Activated T-helper 1 cell treated with Interleukin-2 at 50 U/mL for 16 hours (primary cell): ENCODE data around the gene ATP6V1C2.

Experiments used
- DNase-seq: peaks from one replicate; pipeline ENCODE4 v3.0.0-alpha.2; 2020; ENCODE audit warnings: low read depth

ATP6V1C2 gene

GRCh38 chr2:10733566-10733925 is 12.1 kb downstream of the ATP6V1C2 start:
- DNase-seq = no peak

GRCh38 chr2:10733980-10734379 is 12.6 kb downstream of the ATP6V1C2 start:
- no peak for DNase-seq

GRCh38 chr2:10738192-10738591 is 16.8 kb downstream of the ATP6V1C2 start:
- no peak for DNase-seq

- DNase-seq = no peak
These were observed 18.8 kb downstream of the ATP6V1C2 start for GRCh38 chr2:10740226-10740625.

GRCh38 chr2:10741139-10741538 is 19.7 kb downstream of the ATP6V1C2 start:
- no peak for DNase-seq

- no peak for DNase-seq
These were observed 21.2 kb downstream of the ATP6V1C2 start for GRCh38 chr2:10742666-10743065.

- no peak for DNase-seq
These were observed 29.2 kb downstream of the ATP6V1C2 start for GRCh38 chr2:10750610-10751009.

GRCh38 chr2:10752236-10752635 is 30.8 kb downstream of the ATP6V1C2 start:
- DNase-seq = no peak

- no peak for DNase-seq
These were observed 31.7 kb downstream of the ATP6V1C2 start for GRCh38 chr2:10753156-10753555.

GRCh38 chr2:10753876-10754275 is 32.4 kb downstream of the ATP6V1C2 start:
- no peak for DNase-seq

GRCh38 chr2:10755621-10756020 is 34.2 kb downstream of the ATP6V1C2 start:
- DNase-seq = no peak

- DNase-seq = no peak
These were observed 36.4 kb downstream of the ATP6V1C2 start for GRCh38 chr2:10757814-10758286.

- no peak for DNase-seq
These were observed 37.8 kb downstream of the ATP6V1C2 start for GRCh38 chr2:10759151-10759714.

GRCh38 chr2:10760794-10761504 is 39.5 kb downstream of the ATP6V1C2 start:
- no peak for DNase-seq

- DNase-seq = no peak
These were observed 40.2 kb downstream of the ATP6V1C2 start for GRCh38 chr2:10761591-10761990.

GRCh38 chr2:10762651-10763460 is 41.4 kb downstream of the ATP6V1C2 start:
- no peak for DNase-seq

GRCh38 chr2:10763461-10763800 is 42.0 kb downstream of the ATP6V1C2 start:
- no peak for DNase-seq

GRCh38 chr2:10764096-10764785 is 42.8 kb downstream of the ATP6V1C2 start:
- no peak for DNase-seq

GRCh38 chr2:10764896-10765295 is 43.5 kb downstream of the ATP6V1C2 start:
- DNase-seq = no peak

GRCh38 chr2:10765461-10765860 is 44.0 kb downstream of the ATP6V1C2 start:
- DNase-seq = no peak

GRCh38 chr2:10765914-10766313 is 44.5 kb downstream of the ATP6V1C2 start:
- DNase-seq = no peak

GRCh38 chr2:10768063-10768507 is 46.7 kb downstream of the ATP6V1C2 start:
- no peak for DNase-seq
